Measurements from ENCODE around the gene TTC7B.
A peak's percentile ranks its signal among the peaks of the same experiment; 100 is the strongest.

The TTC7B gene

GRCh38 chr14:90777830-90778485 lies 38.3 kb downstream of the TTC7B start:
- Histone ChIP-seq H3K27me3 (ENCODE audit: control insufficient read depth, insufficient read depth, low read length) (no peaks in the 10 kb centered on the region), H3K36me3 (ENCODE audit: control insufficient read depth, insufficient read depth, low read length) (no peaks in the 10 kb centered on the region), H3K4me3 (ENCODE audit: low read length) (no peak overlapping the region)

DNA sequence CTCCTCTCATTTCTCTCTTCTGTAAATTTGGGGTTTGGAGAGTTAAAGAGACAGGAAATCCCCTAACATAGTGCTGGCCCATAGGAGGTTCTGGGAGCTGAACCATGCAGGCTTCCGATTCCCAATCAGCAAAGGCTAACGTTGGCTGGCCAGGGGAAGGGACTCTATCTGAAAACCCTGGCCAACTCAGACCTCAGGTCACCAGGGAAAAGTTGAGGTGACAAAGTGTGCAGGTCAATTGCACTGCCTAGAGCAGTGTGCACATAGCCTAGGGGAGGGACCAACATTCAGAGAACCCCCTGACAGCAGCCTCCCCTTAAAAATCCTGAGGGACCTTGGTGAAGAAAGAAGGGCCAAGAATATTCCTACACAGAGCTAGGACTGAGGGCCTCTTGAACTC lies 38.9 kb downstream of the TTC7B start:
- Histone ChIP-seq H3K36me3 (ENCODE audit: control insufficient read depth, insufficient read depth, low read length) (no peaks in the 10 kb centered on the region), H3K4me3 (ENCODE audit: low read length) (no peak overlapping the region), H3K9ac (ENCODE audit: low read length) (no peak overlapping the region), H3K4me1 (ENCODE audit: control insufficient read depth, insufficient read depth, low read length) (no peaks in the 10 kb centered on the region), H3K9me3 (ENCODE audit: control insufficient read depth, low read length) (no peaks in the 10 kb centered on the region), H3K27me3 (ENCODE audit: control insufficient read depth, insufficient read depth, low read length) (no peaks in the 10 kb centered on the region)

More at GRCh38 chr14:90777830-90778485, 38.3 kb downstream of the TTC7B start:
- Histone ChIP-seq H3K4me1 (ENCODE audit: control insufficient read depth, insufficient read depth, low read length) (no peaks in the 10 kb centered on the region), H3K9me3 (ENCODE audit: control insufficient read depth, low read length) (no peaks in the 10 kb centered on the region), H3K9ac (ENCODE audit: low read length) (no peak overlapping the region)

DNA sequence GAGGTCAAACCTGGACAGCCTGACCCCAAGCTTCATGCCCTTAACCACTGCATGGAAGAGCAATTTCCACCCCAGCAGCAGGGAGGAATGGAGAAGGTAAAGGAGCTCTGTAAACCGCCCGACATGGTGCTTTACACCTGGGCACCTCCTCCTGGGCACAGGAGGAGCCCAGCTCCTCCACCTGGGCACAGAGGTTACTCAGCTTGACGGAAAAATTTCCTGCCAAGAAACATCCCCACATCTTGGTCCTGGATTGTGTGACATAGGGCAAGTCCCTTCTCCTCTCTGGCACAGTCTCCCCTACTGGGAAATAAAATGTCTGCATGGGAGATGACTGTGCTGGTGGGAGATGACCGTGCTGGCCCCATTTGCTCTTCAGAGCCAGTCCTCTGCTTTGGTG lies 40.8 kb downstream of the TTC7B start:
- Histone ChIP-seq H3K36me3 (ENCODE audit: control insufficient read depth, insufficient read depth, low read length) (no peaks in the 10 kb centered on the region), H3K4me3 (ENCODE audit: low read length) (no peak overlapping the region), H3K9me3 (ENCODE audit: control insufficient read depth, low read length) (no peaks in the 10 kb centered on the region), H3K9ac (ENCODE audit: low read length) (no peak overlapping the region), H3K4me1 (ENCODE audit: control insufficient read depth, insufficient read depth, low read length) (no peaks in the 10 kb centered on the region), H3K27me3 (ENCODE audit: control insufficient read depth, insufficient read depth, low read length) (no peaks in the 10 kb centered on the region)

DNA sequence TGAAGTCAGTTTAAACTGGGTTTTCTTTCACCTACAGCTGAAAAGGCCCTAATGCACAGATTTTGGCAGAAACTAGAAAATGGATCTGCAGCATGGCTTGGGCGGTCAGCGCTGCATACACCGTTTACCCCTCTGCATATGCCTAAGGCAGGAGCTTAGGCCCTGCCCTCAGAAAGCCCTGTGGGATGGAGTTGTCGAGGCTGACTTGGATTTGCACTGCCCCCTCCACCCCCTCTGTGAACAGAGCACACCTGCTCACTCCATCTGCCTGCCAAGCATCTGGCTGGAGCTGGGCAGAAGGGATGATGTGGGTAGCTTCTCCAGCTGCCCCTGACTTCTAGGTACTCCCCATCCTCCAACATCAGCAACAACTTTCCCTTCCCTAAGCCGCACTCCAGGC lies 41.9 kb downstream of the TTC7B start:
- Histone ChIP-seq H3K9me3 (ENCODE audit: control insufficient read depth, low read length) (no peaks in the 10 kb centered on the region), H3K27me3 (ENCODE audit: control insufficient read depth, insufficient read depth, low read length) (no peaks in the 10 kb centered on the region), H3K36me3 (ENCODE audit: control insufficient read depth, insufficient read depth, low read length) (no peaks in the 10 kb centered on the region), H3K9ac (ENCODE audit: low read length) (no peak overlapping the region), H3K4me1 (ENCODE audit: control insufficient read depth, insufficient read depth, low read length) (no peaks in the 10 kb centered on the region), H3K4me3 (ENCODE audit: low read length) (no peak overlapping the region)

- H3K9ac ChIP-seq (ENCODE audit: low read length) = no peak overlapping the region
- H3K4me3 ChIP-seq (ENCODE audit: low read length) = no peak overlapping the region
- no peaks in the 10 kb centered on the region for H3K9me3 ChIP-seq (ENCODE audit: control insufficient read depth, low read length)
- H3K36me3 ChIP-seq (ENCODE audit: control insufficient read depth, insufficient read depth, low read length) = no peaks in the 10 kb centered on the region
- no peaks in the 10 kb centered on the region for H3K4me1 ChIP-seq (ENCODE audit: control insufficient read depth, insufficient read depth, low read length)
- no peaks in the 10 kb centered on the region for H3K27me3 ChIP-seq (ENCODE audit: control insufficient read depth, insufficient read depth, low read length)
Observed at GRCh38 chr14:90773705-90774104, 42.5 kb downstream of the TTC7B start.

GRCh38 chr14:90773196-90773486 lies 43.1 kb downstream of the TTC7B start:
- Histone ChIP-seq H3K9me3 (ENCODE audit: control insufficient read depth, low read length) (no peaks in the 10 kb centered on the region), H3K27me3 (ENCODE audit: control insufficient read depth, insufficient read depth, low read length) (no peaks in the 10 kb centered on the region), H3K36me3 (ENCODE audit: control insufficient read depth, insufficient read depth, low read length) (no peaks in the 10 kb centered on the region), H3K4me1 (ENCODE audit: control insufficient read depth, insufficient read depth, low read length) (no peaks in the 10 kb centered on the region), H3K4me3 (ENCODE audit: low read length) (no peak overlapping the region), H3K9ac (ENCODE audit: low read length) (no peak overlapping the region)

- no peaks in the 10 kb centered on the region for H3K4me1 ChIP-seq (ENCODE audit: control insufficient read depth, insufficient read depth, low read length)
- no peaks in the 10 kb centered on the region for H3K9me3 ChIP-seq (ENCODE audit: control insufficient read depth, low read length)
- H3K9ac ChIP-seq (ENCODE audit: low read length) = no peak overlapping the region
- H3K4me3 ChIP-seq (ENCODE audit: low read length) = no peak overlapping the region
- H3K27me3 ChIP-seq (ENCODE audit: control insufficient read depth, insufficient read depth, low read length) = no peaks in the 10 kb centered on the region
- no peaks in the 10 kb centered on the region for H3K36me3 ChIP-seq (ENCODE audit: control insufficient read depth, insufficient read depth, low read length)
Observed at GRCh38 chr14:90767899-90768298, 48.3 kb downstream of the TTC7B start.

DNA sequence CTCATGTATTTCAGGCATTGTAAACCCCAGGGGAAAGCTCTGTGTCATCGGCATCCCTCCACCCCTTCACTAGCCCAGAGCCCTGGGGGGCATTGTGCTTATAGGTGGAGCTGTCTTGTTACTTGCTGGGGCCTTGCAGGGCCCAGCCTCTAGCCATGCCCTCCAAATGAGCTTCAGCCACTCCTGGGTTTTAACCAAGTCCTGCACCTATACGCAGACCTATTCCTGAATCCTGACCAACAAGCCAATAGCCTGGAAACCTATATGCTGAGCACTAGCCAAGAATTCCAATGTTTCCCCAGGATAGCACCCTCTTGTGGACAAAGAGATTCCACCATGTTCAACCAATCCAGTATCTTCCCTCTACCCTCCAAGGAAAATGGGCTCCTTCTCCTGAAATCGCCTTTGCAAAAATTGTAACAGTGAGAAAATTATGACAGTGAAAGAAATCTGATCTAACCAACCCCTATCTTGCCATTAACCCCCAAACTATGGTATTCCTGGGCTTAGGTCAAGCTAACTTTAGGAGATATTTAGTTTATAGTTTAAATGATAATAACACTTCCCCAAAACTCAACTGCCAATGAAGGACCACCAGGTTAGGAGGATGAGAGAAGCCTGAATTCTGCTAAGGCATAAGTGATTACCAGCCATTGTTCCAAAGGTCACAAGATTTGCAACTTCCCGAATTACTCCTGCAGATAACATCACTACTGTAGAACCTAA lies 55.5 kb downstream of the TTC7B start:
- no peaks in the 10 kb centered on the region for H3K27me3 ChIP-seq (ENCODE audit: control insufficient read depth, insufficient read depth, low read length)
- no peak overlapping the region for H3K4me3 ChIP-seq (ENCODE audit: low read length)
- H3K36me3 ChIP-seq (ENCODE audit: control insufficient read depth, insufficient read depth, low read length) = no peaks in the 10 kb centered on the region

GRCh38 chr14:90760078-90760444 lies 56.2 kb downstream of the TTC7B start:
- no peaks in the 10 kb centered on the region for H3K27me3 ChIP-seq (ENCODE audit: control insufficient read depth, insufficient read depth, low read length)
- H3K36me3 ChIP-seq (ENCODE audit: control insufficient read depth, insufficient read depth, low read length) = no peaks in the 10 kb centered on the region
- H3K9ac ChIP-seq (ENCODE audit: low read length) = no peak overlapping the region
- H3K4me3 ChIP-seq (ENCODE audit: low read length) = no peak overlapping the region
- H3K4me1 ChIP-seq (ENCODE audit: control insufficient read depth, insufficient read depth, low read length) = no peaks in the 10 kb centered on the region
- no peaks in the 10 kb centered on the region for H3K9me3 ChIP-seq (ENCODE audit: control insufficient read depth, low read length)

More for the DNA sequence above, 55.5 kb downstream of the TTC7B start:
- Histone ChIP-seq H3K4me1 (ENCODE audit: control insufficient read depth, insufficient read depth, low read length) (no peaks in the 10 kb centered on the region), H3K9me3 (ENCODE audit: control insufficient read depth, low read length) (no peaks in the 10 kb centered on the region), H3K9ac (ENCODE audit: low read length) (no peak overlapping the region)

GRCh38 chr14:90759370-90760077 lies 56.7 kb downstream of the TTC7B start:
- Histone ChIP-seq H3K9ac (ENCODE audit: low read length) (peak overlapping the region; percentile 95), H3K4me1 (ENCODE audit: control insufficient read depth, insufficient read depth, low read length) (no peaks in the 10 kb centered on the region), H3K4me3 (ENCODE audit: low read length) (no peak overlapping the region), H3K36me3 (ENCODE audit: control insufficient read depth, insufficient read depth, low read length) (no peaks in the 10 kb centered on the region), H3K9me3 (ENCODE audit: control insufficient read depth, low read length) (no peaks in the 10 kb centered on the region), H3K27me3 (ENCODE audit: control insufficient read depth, insufficient read depth, low read length) (no peaks in the 10 kb centered on the region)

GRCh38 chr14:90758959-90759358 lies 57.3 kb downstream of the TTC7B start:
- no peaks in the 10 kb centered on the region for H3K36me3 ChIP-seq (ENCODE audit: control insufficient read depth, insufficient read depth, low read length)
- peak overlapping the region; percentile 88 for H3K4me3 ChIP-seq (ENCODE audit: low read length)

More at GRCh38 chr14:90758959-90759358, 57.3 kb downstream of the TTC7B start:
- Histone ChIP-seq H3K9me3 (ENCODE audit: control insufficient read depth, low read length) (no peaks in the 10 kb centered on the region), H3K27me3 (ENCODE audit: control insufficient read depth, insufficient read depth, low read length) (no peaks in the 10 kb centered on the region), H3K9ac (ENCODE audit: low read length) (peak overlapping the region; percentile 95), H3K4me1 (ENCODE audit: control insufficient read depth, insufficient read depth, low read length) (no peaks in the 10 kb centered on the region)

Data from mucosa of stomach (tissue), 1 donor.